ENCODE data around the gene ATP9A. TPM values are rescaled to one million over a fixed set of nuclear protein-coding genes. Genes with fewer than 3 reads are reported as not detected.

The ATP9A gene
- total and polyA plus RNA-seq, 4 donors = 2.4 to 16.7 (median 9.9) TPM

GRCh38 chr20:51720854-51721253, 47.3 kb downstream of the ATP9A start:
- Histone ChIP-seq H3K27me3 (ENCODE audit: control insufficient read depth in 4 of 4, insufficient read depth in 4 of 4, low read length in 3 of 4) (no peaks in the 10 kb centered on the region), H3K9ac (ENCODE audit: low read depth in 1 of 2, low read length in 2 of 2) (no peak overlapping the region), H3K27ac (ENCODE audit: low read depth in 1 of 2, low read length in 2 of 2) (no peak overlapping the region), H3K9me3 (ENCODE audit: control insufficient read depth in 4 of 4, low read length in 3 of 4) (no peaks in the 10 kb centered on the region), H3K4me1 (ENCODE audit: control insufficient read depth in 4 of 4, insufficient read depth in 4 of 4, low read length in 3 of 4) (no peaks in the 10 kb centered on the region), H3K36me3 (ENCODE audit: control insufficient read depth in 4 of 4, insufficient read depth in 3 of 4, low read depth in 1 of 4, low read length in 3 of 4) (peaks cover 0 to 7% (median under 1%) of the 10 kb centered on the region in 4 donors), H3K4me3 (ENCODE audit: low read depth in 1 of 3, low read length in 3 of 3) (no peak overlapping the region)
- 86% methylated on average over 8 of the region's 8 CpGs for WGBS
- TF ChIP-seq JUND (IDR thresholded peaks at IDR 0.05) (no peak), FOXA2 (IDR thresholded peaks at IDR 0.05) (no peak)
- DNase-seq (ENCODE audit: low spot score) = no peak

DNA sequence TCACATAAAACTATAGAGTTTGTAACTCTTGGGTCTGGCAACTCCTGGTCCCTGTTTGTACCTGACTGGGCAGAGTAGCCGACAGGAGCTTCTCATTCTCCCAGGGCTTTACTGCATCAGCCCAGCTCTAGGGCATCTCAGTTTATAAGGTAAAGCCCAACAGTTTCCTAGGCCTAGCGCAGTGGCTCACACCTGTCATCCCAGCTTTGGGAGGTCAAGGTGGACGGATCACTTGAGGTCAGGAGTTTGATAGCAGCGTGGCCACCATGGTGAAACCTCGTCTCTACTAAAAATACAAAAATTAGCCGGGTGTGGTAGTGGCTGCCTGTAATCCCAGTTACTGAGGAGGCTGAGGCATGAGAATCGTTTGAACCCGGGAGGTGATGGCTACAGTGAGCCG, 47.8 kb downstream of the ATP9A start:
- H3K9ac ChIP-seq (ENCODE audit: low read depth in 1 of 2, low read length in 2 of 2) = no peak overlapping the region
- H3K9me3 ChIP-seq (ENCODE audit: control insufficient read depth in 4 of 4, low read length in 3 of 4) = no peaks in the 10 kb centered on the region
- WGBS = 93% methylated on average over 9 of the region's 9 CpGs
- TF ChIP-seq HNF4G (IDR thresholded peaks at IDR 0.05) (no peak), FOXA2 (IDR thresholded peaks at IDR 0.05) (no peak), RAD21 (IDR thresholded peaks at IDR 0.05) (no peak), NR2F2 (IDR thresholded peaks at IDR 0.05) (no peak), EGR1 (IDR thresholded peaks at IDR 0.05; ENCODE audit: low read depth in 2 of 2) (no peak), GABPA (IDR thresholded peaks at IDR 0.05 in 1 of 2, conservative IDR thresholded peaks at IDR 0.05 in 1 of 2) (no peak), TAF1 (conservative IDR thresholded peaks at IDR 0.05) (no peak), JUND (IDR thresholded peaks at IDR 0.05) (no peak), SP1 (IDR thresholded peaks at IDR 0.05) (no peak), RXRA (IDR thresholded peaks at IDR 0.05) (no peak), REST (IDR thresholded peaks at IDR 0.05) (no peak), HNF4A (conservative IDR thresholded peaks at IDR 0.05) (no peak)
- TF ChIP-seq, protein P1, sequence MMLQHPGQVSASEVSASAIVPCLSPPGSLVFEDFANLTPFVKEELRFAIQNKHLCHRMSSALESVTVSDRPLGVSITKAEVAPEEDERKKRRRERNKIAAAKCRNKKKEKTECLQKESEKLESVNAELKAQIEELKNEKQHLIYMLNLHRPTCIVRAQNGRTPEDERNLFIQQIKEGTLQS (IDR thresholded peaks at IDR 0.05) = no peak
- TF ChIP-seq, protein P2, sequence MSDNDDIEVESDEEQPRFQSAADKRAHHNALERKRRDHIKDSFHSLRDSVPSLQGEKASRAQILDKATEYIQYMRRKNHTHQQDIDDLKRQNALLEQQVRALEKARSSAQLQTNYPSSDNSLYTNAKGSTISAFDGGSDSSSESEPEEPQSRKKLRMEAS (IDR thresholded peaks at IDR 0.05) = no peak
- no peak for DNase-seq (ENCODE audit: low spot score)
- H3K4me1 ChIP-seq (ENCODE audit: control insufficient read depth in 4 of 4, insufficient read depth in 4 of 4, low read length in 3 of 4) = no peaks in the 10 kb centered on the region
- H3K4me3 ChIP-seq (ENCODE audit: low read depth in 1 of 3, low read length in 3 of 3) = no peak overlapping the region
- no peak overlapping the region for H3K27ac ChIP-seq (ENCODE audit: low read depth in 1 of 2, low read length in 2 of 2)
- no peaks in the 10 kb centered on the region for H3K27me3 ChIP-seq (ENCODE audit: control insufficient read depth in 4 of 4, insufficient read depth in 4 of 4, low read length in 3 of 4)
- peaks cover 0 to 5% (median 0%) of the 10 kb centered on the region in 4 donors for H3K36me3 ChIP-seq (ENCODE audit: control insufficient read depth in 4 of 4, insufficient read depth in 3 of 4, low read depth in 1 of 4, low read length in 3 of 4)

GRCh38 chr20:51715856-51716185, 52.4 kb downstream of the ATP9A start:
- DNase-seq (ENCODE audit: low spot score) = no peak
- TF ChIP-seq, protein P1 (IDR thresholded peaks at IDR 0.05) = no peak
- no peaks in the 10 kb centered on the region for H3K27me3 ChIP-seq (ENCODE audit: control insufficient read depth in 4 of 4, insufficient read depth in 4 of 4, low read length in 3 of 4)
- H3K4me3 ChIP-seq (ENCODE audit: low read depth in 1 of 3, low read length in 3 of 3) = no peak overlapping the region
- no peaks in the 10 kb centered on the region for H3K9me3 ChIP-seq (ENCODE audit: control insufficient read depth in 4 of 4, low read length in 3 of 4)
- 91% methylated on average over 1 of the region's 1 CpG for WGBS
- H3K9ac ChIP-seq (ENCODE audit: low read depth in 1 of 2, low read length in 2 of 2) = no peak overlapping the region
- H3K27ac ChIP-seq (ENCODE audit: low read depth in 1 of 2, low read length in 2 of 2) = no peak overlapping the region
- no peaks in the 10 kb centered on the region for H3K36me3 ChIP-seq (ENCODE audit: control insufficient read depth in 4 of 4, insufficient read depth in 3 of 4, low read depth in 1 of 4, low read length in 3 of 4)
- no peaks in the 10 kb centered on the region for H3K4me1 ChIP-seq (ENCODE audit: control insufficient read depth in 4 of 4, insufficient read depth in 4 of 4, low read length in 3 of 4)

Measured in liver (tissue), 9 donors.